ENCODE data around the gene AGAP1.
A peak's percentile ranks its signal among the peaks of the same experiment; 100 is the strongest.
"Not testable (repeated sequence)": the region's sequence is repeated elsewhere in the genome, so short reads cannot be mapped to it uniquely, and the experiment has no call there.

Gene AGAP1

GRCh38 chr2:235754357-235755207 is 260.7 kb downstream of the AGAP1 start:
- no peak for DNase-seq (ENCODE audit: low read depth in 3 of 3, low spot score in 1 of 3)

- no peak for DNase-seq (ENCODE audit: low read depth in 3 of 3, low spot score in 1 of 3)
Measured at GRCh38 chr2:235756491-235756890, 262.6 kb downstream of the AGAP1 start.

GRCh38 chr2:235757212-235757611 is 263.4 kb downstream of the AGAP1 start:
- DNase-seq (ENCODE audit: low read depth in 3 of 3, low spot score in 1 of 3), result no peak

GRCh38 chr2:235757640-235758039 is 263.8 kb downstream of the AGAP1 start:
- DNase-seq (ENCODE audit: low read depth in 3 of 3, low spot score in 1 of 3), result no peak

GRCh38 chr2:235762832-235763598 is 269.2 kb downstream of the AGAP1 start:
- no peak for DNase-seq (ENCODE audit: low read depth in 3 of 3, low spot score in 1 of 3)

- DNase-seq (ENCODE audit: low read depth in 3 of 3, low spot score in 1 of 3), result no peak
Measured at GRCh38 chr2:235763816-235764215, 270.0 kb downstream of the AGAP1 start.

- not testable (repeated sequence) for DNase-seq (ENCODE audit: low read depth in 3 of 3, low spot score in 1 of 3)
Measured at GRCh38 chr2:235764478-235764877, 270.6 kb downstream of the AGAP1 start.

GRCh38 chr2:235765181-235765820 is 271.5 kb downstream of the AGAP1 start:
- no peak for DNase-seq (ENCODE audit: low read depth in 3 of 3, low spot score in 1 of 3)

DNA sequence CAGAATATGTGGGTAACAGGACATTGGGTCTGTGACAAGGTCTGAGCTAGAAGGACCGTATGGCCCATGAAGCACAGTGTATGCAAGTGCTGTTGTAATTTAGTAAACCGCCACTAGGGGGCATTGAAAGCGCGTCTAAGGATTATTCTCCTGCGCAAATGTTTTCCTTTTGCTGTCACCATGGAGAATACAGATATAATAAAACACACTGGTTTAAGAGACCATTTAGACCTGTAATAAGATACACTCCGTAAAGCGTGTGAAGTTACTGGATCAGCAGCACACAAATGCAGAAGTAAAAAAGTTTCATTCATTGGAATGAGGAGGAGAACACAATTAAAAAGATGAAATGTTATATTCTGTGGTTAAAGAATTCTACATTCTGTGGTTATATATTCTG is 272.4 kb downstream of the AGAP1 start:
- DNase-seq (ENCODE audit: low read depth in 3 of 3, low spot score in 1 of 3), result peak in 1 of 3 donors; percentile 11

GRCh38 chr2:235768606-235769005 is 274.8 kb downstream of the AGAP1 start:
- no peak for DNase-seq (ENCODE audit: low read depth in 3 of 3, low spot score in 1 of 3)

GRCh38 chr2:235769046-235769445 is 275.2 kb downstream of the AGAP1 start:
- no peak for DNase-seq (ENCODE audit: low read depth in 3 of 3, low spot score in 1 of 3)

- no peak for DNase-seq (ENCODE audit: low read depth in 3 of 3, low spot score in 1 of 3)
Measured at GRCh38 chr2:235770909-235771820, 277.3 kb downstream of the AGAP1 start.

DNA sequence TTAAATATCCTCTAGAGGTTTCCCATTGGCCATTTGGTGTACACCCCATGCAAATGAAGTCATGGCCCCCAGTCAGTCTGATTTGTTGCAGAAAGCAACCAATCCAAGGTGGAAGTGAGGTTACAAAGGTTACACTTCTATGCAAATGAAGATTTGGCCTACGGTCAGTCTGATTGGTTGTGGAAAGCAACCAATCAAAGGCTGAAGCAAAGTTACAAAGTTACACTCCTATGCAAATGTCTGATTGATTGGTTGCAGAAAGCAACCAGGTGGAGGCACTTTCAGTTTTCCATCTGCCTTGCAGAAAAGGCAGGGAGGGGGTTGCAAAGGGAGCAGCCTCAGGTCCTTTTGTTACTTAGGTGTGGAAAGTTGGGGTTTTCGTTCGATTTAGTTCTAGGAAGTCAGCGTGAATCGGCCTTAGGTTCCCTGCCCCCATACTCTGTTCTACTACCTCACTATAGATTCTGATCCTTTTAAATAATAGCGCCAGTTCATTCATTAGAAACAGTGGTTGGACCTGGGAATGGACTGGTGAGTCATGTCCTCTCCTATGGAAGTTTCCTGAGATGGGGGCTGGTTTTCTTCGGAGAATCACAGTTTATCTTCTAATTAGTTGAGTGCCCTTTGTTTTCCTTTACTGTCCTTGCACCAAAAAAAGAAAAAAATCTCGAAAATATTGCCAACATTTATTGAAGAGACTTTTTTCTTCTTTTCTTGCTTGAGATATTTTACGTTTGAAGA is 279.5 kb downstream of the AGAP1 start:
- DNase-seq (ENCODE audit: low read depth in 3 of 3, low spot score in 1 of 3), result no peak

DNA sequence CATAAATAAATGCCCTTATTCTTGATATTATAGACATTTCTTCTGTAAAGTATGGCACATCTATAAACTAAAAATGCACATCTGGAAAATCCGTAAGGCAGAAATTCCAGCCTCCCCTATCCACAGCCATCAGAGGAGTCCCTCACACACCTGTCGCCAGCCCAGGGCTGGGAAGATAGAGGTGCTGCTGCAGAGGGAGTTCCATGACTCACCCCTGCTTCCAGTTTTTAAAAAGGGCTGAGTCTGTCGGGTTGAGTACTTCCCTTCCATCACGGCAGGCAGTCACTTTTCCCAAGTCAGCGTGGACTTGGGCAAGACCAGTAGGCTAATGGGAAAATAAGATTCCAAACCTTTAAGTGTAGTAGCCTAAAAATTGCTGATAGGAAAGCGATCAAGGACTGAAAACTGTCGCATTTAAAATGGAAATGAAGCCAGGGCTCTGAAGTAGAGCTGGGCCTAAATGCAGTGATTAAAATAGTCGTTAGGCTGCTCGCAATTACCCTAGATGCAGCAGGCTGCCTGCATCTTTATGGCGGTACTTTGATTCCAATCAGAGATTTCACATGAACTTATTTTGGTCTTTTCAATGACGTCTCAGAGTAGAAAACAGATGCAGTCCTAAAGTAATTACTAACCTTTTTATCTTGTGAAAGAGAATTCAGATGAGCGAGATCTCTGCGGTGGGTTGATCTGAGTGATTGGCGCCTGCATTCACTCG is 280.5 kb downstream of the AGAP1 start:
- no peak for DNase-seq (ENCODE audit: low read depth in 3 of 3, low spot score in 1 of 3)

GRCh38 chr2:235776531-235776930 is 282.7 kb downstream of the AGAP1 start:
- DNase-seq (ENCODE audit: low read depth in 3 of 3, low spot score in 1 of 3), result no peak

- peak in 2 of 3 donors; percentile 11 to 35 for DNase-seq (ENCODE audit: low read depth in 3 of 3, low spot score in 1 of 3)
Measured at GRCh38 chr2:235779444-235779896, 285.6 kb downstream of the AGAP1 start.

DNA sequence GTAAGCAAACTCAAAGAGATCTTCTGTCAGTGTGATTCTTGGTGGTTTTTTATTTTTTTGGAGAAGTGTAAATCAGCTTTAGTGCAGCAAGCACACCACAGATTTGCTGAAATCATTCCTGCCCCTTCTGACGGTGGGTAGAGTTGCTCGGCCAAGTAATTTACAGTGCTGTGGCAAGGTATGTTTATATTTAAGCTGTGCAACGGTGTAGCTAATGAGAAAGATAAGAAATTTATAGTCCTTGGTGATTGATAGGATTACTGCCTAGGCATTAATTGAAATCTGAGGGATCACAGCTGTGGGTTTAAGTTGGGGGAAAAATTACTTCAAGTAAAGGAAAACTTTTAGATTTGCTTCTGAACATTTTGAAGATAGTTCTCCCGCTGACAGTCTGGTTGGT is 286.6 kb downstream of the AGAP1 start:
- no peak for DNase-seq (ENCODE audit: low read depth in 3 of 3, low spot score in 1 of 3)

DNA sequence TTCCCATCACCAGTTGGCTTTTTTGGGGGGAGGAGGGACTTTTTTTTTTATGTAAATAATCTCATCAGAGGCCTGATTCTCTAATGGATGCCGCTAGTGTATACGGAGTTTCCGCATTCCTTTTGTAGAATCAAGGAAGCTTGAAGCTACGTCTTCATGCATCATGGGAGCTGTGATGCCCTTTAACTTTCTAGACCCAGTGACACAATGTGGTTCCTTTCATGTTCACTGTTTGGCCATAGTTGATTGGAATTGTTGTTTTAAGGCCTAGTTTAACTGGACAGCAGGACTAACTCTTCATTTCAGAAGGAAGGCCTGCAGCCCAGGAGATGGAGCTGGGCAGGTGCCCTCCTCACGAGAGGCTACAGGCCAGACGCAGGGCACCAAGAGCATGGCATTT is 287.9 kb downstream of the AGAP1 start:
- no peak for DNase-seq (ENCODE audit: low read depth in 3 of 3, low spot score in 1 of 3)

DNA sequence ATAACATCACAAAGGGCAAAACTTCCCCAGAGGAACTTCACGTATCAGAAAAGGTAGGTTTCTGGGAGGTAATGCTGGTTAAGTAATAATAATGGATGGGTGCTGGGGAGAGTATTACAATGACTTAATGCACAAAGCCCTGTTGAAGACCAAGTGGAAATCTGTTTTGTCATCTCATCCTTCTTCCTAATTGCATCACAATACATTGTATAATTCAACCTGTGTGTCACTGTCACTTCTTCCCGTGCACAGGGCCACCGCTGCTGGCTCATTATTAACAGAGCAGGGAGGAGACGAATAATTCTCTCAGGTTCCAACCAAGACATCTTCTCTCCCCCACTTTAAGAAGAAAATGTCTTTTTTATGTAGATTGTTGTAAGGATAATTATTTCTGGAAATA is 290.9 kb downstream of the AGAP1 start:
- no peak for DNase-seq (ENCODE audit: low read depth in 3 of 3, low spot score in 1 of 3)

Data from stimulated activated CD4-positive, alpha-beta T cell treated with anti-CD3 and anti-CD28 coated beads, TNF-alpha, amount 100 ng/mL, for 1 hour (primary cell).